K562 (cell line): Measurements from ENCODE around the gene SNX25. TPM values are rescaled to one million over a fixed set of nuclear protein-coding genes. Genes with fewer than 3 reads are reported as not detected.

Experiments
- DIDO1 ChIP-seq: fragments of 450-650 bp; IDR thresholded peaks from 2 replicates; pipeline ENCODE4 v1.6.1; 2016; ENCODE audit warnings: low read depth, missing biosample characterization, missing genetic modification characterization
- FOSL1 ChIP-seq: fragments of 200-800 bp; sonication (Bioruptor generic); conservative IDR thresholded peaks from 2 replicates; pipeline ENCODE4 v1.6.1; 2016; ENCODE audit warnings: missing genetic modification characterization, missing compliant biosample characterization
- HDAC8 ChIP-seq: fragments of 450-650 bp; IDR thresholded peaks from 2 replicates; pipeline ENCODE4 v1.6.1; 2016; ENCODE audit warnings: mild to moderate bottlenecking, missing genetic modification characterization, moderate library complexity, missing compliant biosample characterization
- IFI16 ChIP-seq: fragments of 250-450 bp; sonication (Bioruptor Pico); IDR thresholded peaks from 2 replicates; pipeline ENCODE4 v2.1.2; 2022; ENCODE audit warnings: mild to moderate bottlenecking, inconsistent platforms
- IRF2 ChIP-seq: sonication (generic); formaldehyde crosslinking; IDR thresholded peaks from 2 replicates; pipeline ENCODE4 v1.8.1; 2022; ENCODE audit warnings: mild to moderate bottlenecking, missing genetic modification reagents
- KDM1A ChIP-seq, 2 experiments: fragments of 450-650 bp; IDR thresholded peaks; 2 replicates each; pipeline ENCODE4 v1.6.1; 2016; ENCODE audit warnings: mild to moderate bottlenecking in 2 of 2
- L3MBTL2 ChIP-seq: fragments of 450-650 bp; IDR thresholded peaks from 2 replicates; pipeline ENCODE4 v1.6.1; 2016; ENCODE audit warnings: mild to moderate bottlenecking, moderate library complexity
- NFIX ChIP-seq: fragments of 250-450 bp; sonication (Bioruptor Pico); IDR thresholded peaks from 2 replicates; pipeline ENCODE4 v1.4.0; 2020; ENCODE audit warnings: low read depth, mild to moderate bottlenecking, moderate library complexity
- NR4A1 ChIP-seq, 2 experiments: fragments of 250-450 bp in 1 of 2; fragments of 450-650 bp in 1 of 2; sonication (Bioruptor Pico) in 1 of 2; IDR thresholded peaks; 2 replicates each; pipeline versions ENCODE4 v1.4.0 to v1.6.1; 2016 to 2020; ENCODE audit warnings: mild to moderate bottlenecking in 2 of 2, missing compliant biosample characterization in 1 of 2, missing genetic modification characterization in 1 of 2, moderate library complexity in 1 of 2
- PHTF2 ChIP-seq: fragments of 250-450 bp; sonication (Bioruptor Pico); IDR thresholded peaks from 2 replicates; pipeline ENCODE4 v1.5.0; 2021; ENCODE audit warnings: mild to moderate bottlenecking
- RBM39 ChIP-seq: fragments of 200-400 bp; formaldehyde crosslinking; optimal IDR thresholded peaks from 2 replicates; pipeline ENCODE3; 2018; ENCODE audit warnings: low read depth, low read length
- SAFB2 ChIP-seq: fragments of 200-400 bp; formaldehyde crosslinking; IDR thresholded peaks from 2 replicates; pipeline ENCODE4 v1.6.1; 2018; ENCODE audit warnings: borderline replicate concordance, low read length, low read depth, moderate library complexity; ENCODE audit not compliant: severe bottlenecking
- SMAD3 ChIP-seq: fragments of 450-650 bp; formaldehyde crosslinking; conservative IDR thresholded peaks from 2 replicates; pipeline ENCODE4 v1.4.0; 2020; ENCODE audit warnings: mild to moderate bottlenecking
- TGIF2 ChIP-seq: sonication (generic); formaldehyde crosslinking; IDR thresholded peaks from 2 replicates; pipeline ENCODE4 v1.8.1; 2022; ENCODE audit warnings: mild to moderate bottlenecking, missing genetic modification reagents, moderate library complexity
- TRIM24 ChIP-seq, 2 experiments: fragments of 450-650 bp; IDR thresholded peaks; 2 replicates each; pipeline ENCODE4 v1.6.1; 2016
- TSC22D4 ChIP-seq: fragments of 450-650 bp; IDR thresholded peaks from 2 replicates; pipeline ENCODE4 v1.6.1; 2016; ENCODE audit warnings: missing genetic modification characterization, missing biosample characterization, control low read depth
- ZBTB1 ChIP-seq: sonication (generic); formaldehyde crosslinking; IDR thresholded peaks from 2 replicates; pipeline ENCODE4 v1.8.1; 2023; ENCODE audit warnings: missing genetic modification reagents, low read depth, mild to moderate bottlenecking, borderline replicate concordance
- ZBTB8A ChIP-seq: fragments of 450-650 bp; IDR thresholded peaks from 2 replicates; pipeline ENCODE4 v1.6.1; 2018; ENCODE audit warnings: mild to moderate bottlenecking, moderate library complexity; ENCODE audit not compliant: partially characterized antibody
- ZNF124 ChIP-seq: sonication (generic); formaldehyde crosslinking; IDR thresholded peaks from 2 replicates; pipeline ENCODE4 v1.8.1; 2022; ENCODE audit warnings: missing genetic modification reagents
- ZNF143 ChIP-seq: sonication (generic); formaldehyde crosslinking; IDR thresholded peaks from 2 replicates; pipeline ENCODE4 v1.9.0; 2022; ENCODE audit warnings: mild to moderate bottlenecking, missing genetic modification reagents
- ZNF174 ChIP-seq: fragments of 250-450 bp; sonication (Bioruptor Pico); IDR thresholded peaks from 2 replicates; pipeline ENCODE4 v1.4.0; 2020; ENCODE audit warnings: mild to moderate bottlenecking
- ZNF232 ChIP-seq: sonication (generic); formaldehyde crosslinking; IDR thresholded peaks from 2 replicates; pipeline ENCODE4 v1.8.0; 2022; ENCODE audit warnings: mild to moderate bottlenecking, missing genetic modification reagents
- ZNF280A ChIP-seq: fragments of 450-650 bp; IDR thresholded peaks from 2 replicates; pipeline ENCODE4 v1.6.1; 2018; ENCODE audit warnings: mild to moderate bottlenecking, low read depth; ENCODE audit not compliant: partially characterized antibody
- ZNF354B ChIP-seq: fragments of 250-450 bp; sonication (Bioruptor Pico); IDR thresholded peaks from 2 replicates; pipeline ENCODE4 v1.4.0; 2020
- ZNF431 ChIP-seq: sonication (generic); formaldehyde crosslinking; IDR thresholded peaks from 2 replicates; pipeline ENCODE4 v1.8.0; 2022; ENCODE audit warnings: mild to moderate bottlenecking, missing genetic modification reagents
- ZNF57 ChIP-seq: fragments of 450-650 bp; formaldehyde crosslinking; IDR thresholded peaks from 2 replicates; pipeline ENCODE4 v1.4.0; 2020; ENCODE audit warnings: mild to moderate bottlenecking, moderate library complexity
- ZNF740 ChIP-seq, 3 experiments: fragments of 200-800 bp in 1 of 3; sonication (Bioruptor generic) in 1 of 3; sonication (generic) in 1 of 3; formaldehyde crosslinking in 1 of 3; IDR thresholded peaks; 2 replicates each; pipeline versions ENCODE4 v1.6.1 to v1.8.0; 2016 to 2022; ENCODE audit warnings: mild to moderate bottlenecking in 2 of 3, missing compliant biosample characterization in 2 of 3, missing genetic modification characterization in 2 of 3, missing genetic modification reagents in 1 of 3
- polyA plus RNA-seq, 8 experiments: library from polyadenylated mRNA; depleted of rRNA in 4 of 8; stranded (reverse) in 5 of 8; unstranded in 3 of 8; fragments of >200 nt; fragmentation: Nextera tagmentation in 2 of 8; fragmentation: Illumina TruSeq in 1 of 8; extraction: Ambion mirVana in 2 of 8; extraction: Trizol in 1 of 8; gene quantifications; 2 replicates each; pipeline versions ENCODE4 v1.2.1 to v1.2.3, GENCODE V29; 2011 to 2014; ENCODE audit warnings: inconsistent platforms in 1 of 8, missing spikeins in 1 of 8
- total RNA-seq, 7 experiments: library from RNA; depleted of rRNA in 6 of 7; stranded (reverse); fragments of >200 nt in 6 of 7; fragmentation: Illumina TruSeq in 2 of 7; extraction: Trizol in 2 of 7; gene quantifications; 2 replicates each; pipeline versions ENCODE4 v1.2.1 to v1.2.3, GENCODE V29; 2011 to 2021; ENCODE audit warnings: low replicate concordance in 1 of 7

The SNX25 gene
- total and polyA plus RNA-seq, 9 of the 15 experiments (the other 6 are each of a cell fraction or from before 2014, with no cell fraction given) = 2.5 to 23.4 (median 13.3) TPM

GRCh38 chr4:185296665-185297460 is 87.5 kb downstream of the SNX25 start (continued):
- TF ChIP-seq KDM1A (IDR thresholded peaks at IDR 0.05) = no peak
- no peak for TF ChIP-seq DIDO1
- TF ChIP-seq IFI16 = no peak
- peak; percentile 37; the same call in 1 of the 2 replicates for TF ChIP-seq FOSL1 (tag)
- TF ChIP-seq NFIX (CRISPR knock-in tag) = no peak
- no peak for TF ChIP-seq ZNF143 (CRISPR knock-in tag)
- no peak for TF ChIP-seq HDAC8 (tag)
- TF ChIP-seq ZNF354B (CRISPR knock-in tag) = no peak
- no peak for TF ChIP-seq IRF2
- TF ChIP-seq TGIF2 (CRISPR knock-in tag) = no peak
- no peak for TF ChIP-seq ZBTB8A
- no peak for TF ChIP-seq ZNF232 (CRISPR knock-in tag)
- TF ChIP-seq ZNF280A = no peak
- peak in 1 of 2 experiments; percentile 53; a peak in 1 of 4 replicates for TF ChIP-seq TRIM24 (IDR thresholded peaks at IDR 0.05)
- no peak for TF ChIP-seq TSC22D4 (tag)
- no peak for TF ChIP-seq ZNF174 (CRISPR knock-in tag)
- TF ChIP-seq PHTF2 = no peak
- TF ChIP-seq SAFB2 = no peak
- TF ChIP-seq ZNF57 (CRISPR knock-in tag) = no peak
- no peak for TF ChIP-seq ZNF740 (CRISPR knock-in tag; IDR thresholded peaks at IDR 0.05)
- peak in 1 of 2 experiments; percentile 64; a peak in 2 of 4 replicates for TF ChIP-seq ZNF740 (tag; IDR thresholded peaks at IDR 0.05)
- no peak for TF ChIP-seq ZNF431
- no peak for TF ChIP-seq NR4A1 (CRISPR knock-in tag; IDR thresholded peaks at IDR 0.05)
- peak; percentile 86 for TF ChIP-seq NR4A1 (tag; IDR thresholded peaks at IDR 0.05)
- TF ChIP-seq RBM39 = no peak
- TF ChIP-seq ZNF124 = no peak
- no peak for TF ChIP-seq ZBTB1 (CRISPR knock-in tag)
- TF ChIP-seq SMAD3 (CRISPR knock-in tag) = peak; percentile 36; the same call in 1 of the 2 replicates
- peak; percentile 89 for TF ChIP-seq L3MBTL2
